MM.1S (cell line): ENCODE data around the gene GOT1.

ENCODE experiments used
- DNase-seq: peaks from one replicate; pipeline ENCODE4 v3.0.0-alpha.2; 2015
- H2AFZ ChIP-seq: fragments of 300-600 bp; sonication (generic); 2 replicates; pipeline ENCODE4 v1.6.0; 2016; ENCODE audit warnings: antibody characterized with exemption, low read length
- H3F3A ChIP-seq: fragments of 300-600 bp; sonication (generic); 2 replicates; pipeline ENCODE4 v1.6.1; 2016; ENCODE audit warnings: mild to moderate bottlenecking, antibody characterized with exemption, low read length, moderate library complexity, mixed read lengths; ENCODE audit not compliant: insufficient read depth
- H3K27ac ChIP-seq: fragments of 300-600 bp; sonication (generic); 2 replicates; pipeline ENCODE4 v1.5.1; 2016; ENCODE audit warnings: mild to moderate bottlenecking, low read length
- H3K27me3 ChIP-seq: fragments of 300-600 bp; sonication (generic); replicated peaks from 2 replicates; pipeline ENCODE4 v1.6.0; 2016; ENCODE audit warnings: low read length; ENCODE audit not compliant: insufficient read depth
- H3K36me3 ChIP-seq: fragments of 300-600 bp; sonication (generic); replicated peaks from 2 replicates; pipeline ENCODE4 v1.6.1; 2016; ENCODE audit warnings: mild to moderate bottlenecking, low read length, mixed read lengths; ENCODE audit not compliant: insufficient read depth
- H3K4me1 ChIP-seq: fragments of 300-600 bp; sonication (generic); 2 replicates; pipeline ENCODE4 v1.6.1; 2016; ENCODE audit warnings: low read length, mixed read lengths
- H3K4me2 ChIP-seq: fragments of 300-600 bp; sonication (generic); 2 replicates; pipeline ENCODE4 v1.6.0; 2016; ENCODE audit warnings: low read depth, low read length
- H3K4me3 ChIP-seq: fragments of 300-600 bp; sonication (generic); 2 replicates; pipeline ENCODE4 v1.5.1; 2016; ENCODE audit warnings: low read length, mixed read lengths
- H3K79me2 ChIP-seq: fragments of 300-600 bp; sonication (generic); 2 replicates; pipeline ENCODE4 v1.6.1; 2016; ENCODE audit warnings: mixed run types, low read length, mixed read lengths
- H3K9ac ChIP-seq: fragments of 300-600 bp; sonication (generic); 2 replicates; pipeline ENCODE4 v1.6.1; 2016; ENCODE audit warnings: low read length, mixed read lengths
- H3K9me2 ChIP-seq: fragments of 300-600 bp; sonication (generic); replicated peaks from 2 replicates; pipeline ENCODE4 v1.6.1; 2016; ENCODE audit warnings: mild to moderate bottlenecking, low read length, mixed read lengths; ENCODE audit not compliant: insufficient read depth
- H3K9me3 ChIP-seq: fragments of 300-600 bp; sonication (generic); replicated peaks from 2 replicates; pipeline ENCODE4 v1.6.1; 2016; ENCODE audit warnings: mild to moderate bottlenecking, low read length, mixed read lengths; ENCODE audit not compliant: insufficient read depth
- H4K20me1 ChIP-seq: fragments of 300-600 bp; sonication (generic); 2 replicates; pipeline ENCODE4 v1.6.1; 2016; ENCODE audit warnings: mild to moderate bottlenecking, low read length, moderate library complexity, mixed read lengths; ENCODE audit not compliant: insufficient read depth
- EZH2 ChIP-seq: fragments of 300-600 bp; sonication (generic); optimal IDR thresholded peaks from 2 replicates; pipeline ENCODE3; 2017; ENCODE audit warnings: low read depth, mild to moderate bottlenecking, antibody characterized with exemption, low read length, mixed read lengths
- EZH2phosphoT487 ChIP-seq: fragments of 300-600 bp; sonication (generic); IDR thresholded peaks from 2 replicates; pipeline ENCODE4 v1.6.1; 2018; ENCODE audit warnings: antibody characterized with exemption, low read length
- TF ChIP-seq, protein P1 (sequence below): fragments of 300-600 bp; sonication (generic); IDR thresholded peaks from 2 replicates; pipeline ENCODE4 v1.5.1; 2016; ENCODE audit warnings: antibody characterized with exemption, low read length, mixed read lengths

Gene GOT1

GRCh38 chr10:99370993-99371392, 59.4 kb downstream of the GOT1 start:
- Histone ChIP-seq H3K4me2 (peak overlapping the region; percentile 33), H3K27ac (no peak overlapping the region), H3K9me2 (no peaks in the 10 kb centered on the region), H3K36me3 (no peaks in the 10 kb centered on the region), H3K9me3 (no peaks in the 10 kb centered on the region), H4K20me1 (no peaks in the 10 kb centered on the region), H3K9ac (no peak overlapping the region), H3K4me1 (peaks cover 15% of the 10 kb centered on the region), H3K4me3 (0 out of 2 replicates have a peak overlapping the region, but pooled peaks have one; percentile 4), H2AFZ (no peak overlapping the region), H3K79me2 (no peaks in the 10 kb centered on the region), H3F3A (no peaks in the 10 kb centered on the region), H3K27me3 (peaks cover 62% of the 10 kb centered on the region)
- peak; percentile 67 for DNase-seq
- TF ChIP-seq, protein P1, sequence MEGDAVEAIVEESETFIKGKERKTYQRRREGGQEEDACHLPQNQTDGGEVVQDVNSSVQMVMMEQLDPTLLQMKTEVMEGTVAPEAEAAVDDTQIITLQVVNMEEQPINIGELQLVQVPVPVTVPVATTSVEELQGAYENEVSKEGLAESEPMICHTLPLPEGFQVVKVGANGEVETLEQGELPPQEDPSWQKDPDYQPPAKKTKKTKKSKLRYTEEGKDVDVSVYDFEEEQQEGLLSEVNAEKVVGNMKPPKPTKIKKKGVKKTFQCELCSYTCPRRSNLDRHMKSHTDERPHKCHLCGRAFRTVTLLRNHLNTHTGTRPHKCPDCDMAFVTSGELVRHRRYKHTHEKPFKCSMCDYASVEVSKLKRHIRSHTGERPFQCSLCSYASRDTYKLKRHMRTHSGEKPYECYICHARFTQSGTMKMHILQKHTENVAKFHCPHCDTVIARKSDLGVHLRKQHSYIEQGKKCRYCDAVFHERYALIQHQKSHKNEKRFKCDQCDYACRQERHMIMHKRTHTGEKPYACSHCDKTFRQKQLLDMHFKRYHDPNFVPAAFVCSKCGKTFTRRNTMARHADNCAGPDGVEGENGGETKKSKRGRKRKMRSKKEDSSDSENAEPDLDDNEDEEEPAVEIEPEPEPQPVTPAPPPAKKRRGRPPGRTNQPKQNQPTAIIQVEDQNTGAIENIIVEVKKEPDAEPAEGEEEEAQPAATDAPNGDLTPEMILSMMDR: peak; percentile 20
- no peak for TF ChIP-seq EZH2

- Histone ChIP-seq H3K9ac (no peak overlapping the region), H3F3A (no peaks in the 10 kb centered on the region), H3K4me2 (no peak overlapping the region), H3K79me2 (no peaks in the 10 kb centered on the region), H3K36me3 (no peaks in the 10 kb centered on the region), H3K27ac (no peak overlapping the region), H3K9me3 (no peaks in the 10 kb centered on the region), H3K4me3 (no peak overlapping the region), H3K9me2 (no peaks in the 10 kb centered on the region), H3K4me1 (peaks cover 15% of the 10 kb centered on the region), H2AFZ (no peak overlapping the region), H4K20me1 (no peaks in the 10 kb centered on the region), H3K27me3 (peaks cover 57% of the 10 kb centered on the region)
- no peak for DNase-seq
- TF ChIP-seq EZH2 (no peak), EZH2phosphoT487 (no peak)
- TF ChIP-seq, protein P1: no peak
Observed at GRCh38 chr10:99369551-99369950, 60.9 kb downstream of the GOT1 start.

GRCh38 chr10:99369126-99369525, 61.3 kb downstream of the GOT1 start:
- H3K9ac ChIP-seq: no peak overlapping the region
- peaks cover 53% of the 10 kb centered on the region for H3K27me3 ChIP-seq
- H3K79me2 ChIP-seq: no peaks in the 10 kb centered on the region
- no peaks in the 10 kb centered on the region for H3K9me3 ChIP-seq
- no peak overlapping the region for H3K4me3 ChIP-seq
- H3F3A ChIP-seq: no peaks in the 10 kb centered on the region
- H2AFZ ChIP-seq: no peak overlapping the region
- no peak overlapping the region for H3K27ac ChIP-seq
- peaks cover 15% of the 10 kb centered on the region for H3K4me1 ChIP-seq
- TF ChIP-seq EZH2phosphoT487 (no peak), EZH2 (no peak)
- TF ChIP-seq, protein P1: no peak
- no peak overlapping the region for H3K4me2 ChIP-seq
- DNase-seq: no peak
- H4K20me1 ChIP-seq: no peaks in the 10 kb centered on the region
- H3K36me3 ChIP-seq: no peaks in the 10 kb centered on the region
- H3K9me2 ChIP-seq: no peaks in the 10 kb centered on the region

- Histone ChIP-seq H4K20me1 (no peaks in the 10 kb centered on the region), H3K9me3 (no peaks in the 10 kb centered on the region), H3K36me3 (no peaks in the 10 kb centered on the region), H3K27ac (no peak overlapping the region), H3K9ac (no peak overlapping the region), H3K4me3 (no peak overlapping the region), H3K4me2 (no peak overlapping the region), H3K9me2 (no peaks in the 10 kb centered on the region), H3K4me1 (peaks cover 15% of the 10 kb centered on the region), H2AFZ (no peak overlapping the region), H3K79me2 (no peaks in the 10 kb centered on the region), H3F3A (no peaks in the 10 kb centered on the region), H3K27me3 (peaks cover 53% of the 10 kb centered on the region)
- DNase-seq: no peak
- TF ChIP-seq, protein P1: no peak
- no peak for TF ChIP-seq EZH2
- no peak for TF ChIP-seq EZH2phosphoT487
Observed at GRCh38 chr10:99368646-99369045, 61.8 kb downstream of the GOT1 start.
